Measurements from ENCODE around the gene DRAM1. TPM values are rescaled to one million over a fixed set of nuclear protein-coding genes. Genes with fewer than 3 reads are reported as not detected.

DRAM1 gene
- total and polyA plus RNA-seq, 3 donors from 2014 or later = 4.4 to 13.1 (median 4.5) TPM

DNA sequence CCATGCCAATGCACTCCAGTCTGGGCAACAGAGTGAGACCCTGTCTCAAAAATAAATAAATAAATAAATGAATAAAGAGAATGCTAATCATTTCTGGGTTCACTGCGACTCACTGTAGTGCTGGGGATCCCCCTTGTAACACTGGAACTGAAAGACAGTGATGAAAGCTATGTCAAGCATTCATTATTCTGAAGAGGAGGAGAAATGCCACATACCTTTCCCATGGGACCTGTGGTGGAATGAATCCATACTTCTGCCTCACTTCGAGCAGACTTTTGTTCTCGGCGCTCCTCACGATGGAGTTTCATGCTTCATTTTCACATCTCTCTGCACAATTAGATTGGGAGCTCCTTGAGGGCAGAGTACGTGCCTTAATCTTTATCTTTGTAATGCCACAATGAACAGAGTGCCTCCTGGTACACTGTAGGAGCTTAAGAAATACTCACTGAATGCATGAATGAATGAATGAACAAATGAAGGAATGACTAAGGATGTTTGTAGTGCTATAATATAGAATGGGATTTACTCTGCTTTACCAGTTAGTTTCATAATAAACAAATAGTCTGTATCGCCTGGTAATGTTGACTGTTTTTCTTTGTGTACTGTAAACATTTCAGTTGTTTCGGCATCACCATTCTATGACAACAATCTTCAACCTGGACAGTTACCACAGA is 45.8 kb downstream of the DRAM1 start:
- no peaks in the 10 kb centered on the region for H3K36me3 ChIP-seq (ENCODE audit: low read depth, missing control alignments)
- H3K4me1 ChIP-seq = no peaks in the 10 kb centered on the region
- TF ChIP-seq CTCF (IDR thresholded peaks at IDR 0.05) = no peak
- TF ChIP-seq POLR2A (IDR thresholded peaks at IDR 0.05) = no peak
- H3K27me3 ChIP-seq = no peaks in the 10 kb centered on the region
- WGBS, 2 donors = 73 to 77% methylated on average over 8 of the region's 8 CpGs
- no peak overlapping the region for H3K27ac ChIP-seq
- H3K9me3 ChIP-seq = no peaks in the 10 kb centered on the region
- intact Hi-C loops (cut with DNase I; ENCODE audit: low total_unique reads) = no loop called here
- no peak for DNase-seq
- no peak overlapping the region for H3K4me3 ChIP-seq

DNA sequence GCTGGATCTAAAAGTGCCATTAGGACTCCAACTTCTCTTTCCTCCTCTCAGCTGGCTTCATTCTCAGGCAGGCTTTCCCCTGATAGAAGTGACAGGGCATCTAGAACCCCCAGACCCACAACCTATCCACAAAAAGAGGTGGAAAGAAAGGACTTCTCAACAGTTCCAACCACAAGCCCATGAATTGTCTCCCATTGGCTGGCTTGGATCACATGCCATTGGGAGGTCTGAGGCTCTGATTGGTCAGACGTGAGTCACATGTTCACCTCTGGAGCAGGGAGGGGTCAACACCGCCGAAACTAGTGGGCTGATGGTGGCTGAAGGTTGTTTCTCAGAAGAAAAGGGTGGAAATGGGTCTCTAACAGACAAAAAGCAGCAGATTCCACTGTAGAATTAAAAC is 47.2 kb downstream of the DRAM1 start:
- no peaks in the 10 kb centered on the region for H3K36me3 ChIP-seq (ENCODE audit: low read depth, missing control alignments)
- H3K27ac ChIP-seq = peak overlapping the region in 1 of 2 donors; percentile 69
- H3K27me3 ChIP-seq = no peaks in the 10 kb centered on the region
- peak overlapping the region in 1 of 2 donors; percentile 18 for H3K4me3 ChIP-seq
- no peaks in the 10 kb centered on the region for H3K4me1 ChIP-seq
- WGBS, 2 donors = 60 to 67% methylated on average over 3 of the region's 3 CpGs
- intact Hi-C loops (cut with DNase I; ENCODE audit: low total_unique reads) = no loop called here
- DNase-seq = peak; percentile 83
- no peaks in the 10 kb centered on the region for H3K9me3 ChIP-seq
- TF ChIP-seq POLR2A (IDR thresholded peaks at IDR 0.05) (no peak), CTCF (IDR thresholded peaks at IDR 0.05) (no peak)

GRCh38 chr12:101925361-101925760 is 48.0 kb downstream of the DRAM1 start:
- Histone ChIP-seq H3K27ac (peak overlapping the region in 1 of 2 donors; percentile 69), H3K27me3 (no peaks in the 10 kb centered on the region), H3K4me3 (peak overlapping the region in 1 of 2 donors; percentile 18), H3K4me1 (no peaks in the 10 kb centered on the region), H3K9me3 (no peaks in the 10 kb centered on the region), H3K36me3 (ENCODE audit: low read depth, missing control alignments) (no peaks in the 10 kb centered on the region)
- intact Hi-C loops (cut with DNase I; ENCODE audit: low total_unique reads) = no loop called here
- WGBS, 2 donors = 38 to 40% methylated on average over 4 of the region's 4 CpGs
- peak; percentile 54 for DNase-seq
- TF ChIP-seq CTCF (IDR thresholded peaks at IDR 0.05) (no peak), POLR2A (IDR thresholded peaks at IDR 0.05) (no peak)

DNA sequence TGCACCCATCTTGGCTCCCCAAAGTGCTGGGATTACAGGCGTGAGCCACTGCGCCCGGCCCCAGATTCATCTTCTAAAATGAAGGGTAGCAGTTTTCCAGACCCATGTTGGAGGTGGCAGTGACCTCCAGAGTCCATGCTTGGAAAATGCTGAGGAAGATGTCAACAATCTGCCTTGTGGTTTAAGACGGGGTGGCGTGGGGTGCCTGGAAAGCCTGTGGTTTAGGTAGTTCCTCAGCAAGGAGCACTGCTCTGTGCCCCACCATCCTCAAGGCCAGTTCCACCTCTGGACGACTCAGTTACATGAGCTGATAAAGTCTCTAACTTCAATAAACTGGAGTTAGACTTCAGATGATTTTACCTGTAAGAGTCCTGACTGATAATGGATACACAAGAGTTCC is 48.6 kb downstream of the DRAM1 start:
- Histone ChIP-seq H3K4me3 (no peak overlapping the region), H3K9me3 (no peaks in the 10 kb centered on the region), H3K27ac (peak overlapping the region in 1 of 2 donors; percentile 69), H3K4me1 (no peaks in the 10 kb centered on the region), H3K36me3 (ENCODE audit: low read depth, missing control alignments) (no peaks in the 10 kb centered on the region), H3K27me3 (no peaks in the 10 kb centered on the region)
- 69 to 70% methylated on average over 6 of the region's 6 CpGs for WGBS, 2 donors
- TF ChIP-seq POLR2A (IDR thresholded peaks at IDR 0.05) (no peak), CTCF (IDR thresholded peaks at IDR 0.05) (no peak)
- intact Hi-C loops (cut with DNase I; ENCODE audit: low total_unique reads) = no loop called here
- DNase-seq = no peak

- TF ChIP-seq POLR2A (IDR thresholded peaks at IDR 0.05) = no peak
- no peak for TF ChIP-seq CTCF (IDR thresholded peaks at IDR 0.05)
- no peak for DNase-seq
- H3K9me3 ChIP-seq = no peaks in the 10 kb centered on the region
- H3K4me1 ChIP-seq = no peaks in the 10 kb centered on the region
- no peaks in the 10 kb centered on the region for H3K27me3 ChIP-seq
- H3K36me3 ChIP-seq (ENCODE audit: low read depth, missing control alignments) = no peaks in the 10 kb centered on the region
- H3K4me3 ChIP-seq = no peak overlapping the region
- intact Hi-C loops (cut with DNase I; ENCODE audit: low total_unique reads) = no loop called here
- no peak overlapping the region for H3K27ac ChIP-seq
Observed at GRCh38 chr12:101927036-101927435, 49.7 kb downstream of the DRAM1 start.
